GM12878 (cell line): ENCODE data around the gene TREM1. TPM values are rescaled to one million over a fixed set of nuclear protein-coding genes. Genes with fewer than 3 reads are reported as not detected.
A peak's percentile ranks its signal among the peaks of the same experiment; 100 is the strongest.

Source experiments
- ATAC-seq: fragments of 200-7000 bp; cut with Tn5 transposase; 3 replicates; pipeline ENCODE4 v1.9.1; 2020; ENCODE audit warnings: mild to moderate bottlenecking, moderate library complexity
- Bru-seq: library from RNA; stranded (reverse); fragments of 400-500 nt; gene quantifications from one replicate; lab custom pipeline; 2021; lab: Mats Ljungman, UMichigan
- BruChase-seq, 2 experiments: library from RNA; stranded (reverse); fragments of 400-500 nt; gene quantifications; one replicate each; lab custom pipeline; 2021; lab: Mats Ljungman, UMichigan
- BruUV-seq: library from RNA; stranded (reverse); fragments of 400-500 nt; replicated peaks from 2 replicates; lab custom pipeline; 2021; lab: Mats Ljungman, UMichigan
- CTCF ChIA-PET: fragments of 300-600 bp; sonication (Branson Sonifier 250); formaldehyde crosslinking; extraction: SDS; loops from one replicate; lab custom pipeline; 2021; ENCODE audit warnings: inconsistent platforms; lab: Yijun Ruan, JAX
- POLR2A ChIA-PET: fragments of 350-600 bp; formaldehyde crosslinking; extraction: SDS; loops from one replicate; lab custom pipeline; 2021; ENCODE audit warnings: inconsistent platforms; lab: Charles Lee
- RAD21 ChIA-PET: fragments of 300-600 bp; sonication (Branson Sonifier 250); formaldehyde crosslinking; loops from one replicate; lab custom pipeline; 2023; ENCODE audit warnings: antibody characterized with exemption; ENCODE audit not compliant: unreplicated experiment; lab: Charles Lee
- SMC1A ChIA-PET: fragments of 300-600 bp; sonication (Branson Sonifier 250); formaldehyde crosslinking; loops from one replicate; lab custom pipeline; 2023; ENCODE audit not compliant: unreplicated experiment, uncharacterized antibody; lab: Charles Lee
- DNase-seq: peaks from one replicate; pipeline ENCODE4 v3.0.0-alpha.2; 2011; ENCODE audit warnings: low read depth, low spot score
- FAIRE-seq: peaks from 3 replicates; lab custom pipeline; 2011; peaks lifted over from hg19 to GRCh38; lab: Jason Lieb, UNC
- H2AFZ ChIP-seq: 2 replicates; pipeline ENCODE4 v1.6.0; 2011; ENCODE audit warnings: low read depth, low read length, control low read depth; ENCODE audit not compliant: control insufficient read depth
- H3K27ac ChIP-seq: 2 replicates; pipeline ENCODE4 v1.5.1; 2011; ENCODE audit warnings: control low read depth; ENCODE audit not compliant: control insufficient read depth, insufficient read depth
- H3K27me3 ChIP-seq, 2 experiments: replicated peaks in 1 of 2; 2 replicates each; pipeline versions ENCODE4 v1.6.0 to v1.6.1; 2011; ENCODE audit warnings: low read length in 1 of 2; ENCODE audit not compliant: control insufficient read depth in 2 of 2, insufficient read depth in 2 of 2
- H3K36me3 ChIP-seq, 2 experiments: 2 replicates each; pipeline ENCODE4 v1.5.1; 2011; ENCODE audit warnings: low read length in 1 of 2; ENCODE audit not compliant: control insufficient read depth in 2 of 2, insufficient read depth in 2 of 2
- H3K4me1 ChIP-seq: 2 replicates; pipeline ENCODE4 v1.6.1; 2011; ENCODE audit warnings: mild to moderate bottlenecking, low read length, moderate library complexity, mixed read lengths; ENCODE audit not compliant: control insufficient read depth, insufficient read depth
- H3K4me2 ChIP-seq: 2 replicates; pipeline ENCODE4 v1.6.0; 2011; ENCODE audit warnings: control low read depth; ENCODE audit not compliant: control insufficient read depth, insufficient read depth
- H3K4me3 ChIP-seq: fragments of 200-600 bp; sonication (generic); 2 replicates; pipeline ENCODE4 v1.5.1; 2016
- H3K79me2 ChIP-seq: 2 replicates; pipeline ENCODE4 v1.6.0; 2011; ENCODE audit warnings: low read length; ENCODE audit not compliant: control insufficient read depth, insufficient read depth
- H3K9ac ChIP-seq: 2 replicates; pipeline ENCODE4 v1.8.0; 2011; ENCODE audit warnings: low read length, control low read depth, mixed read lengths; ENCODE audit not compliant: control insufficient read depth, insufficient read depth
- H3K9me3 ChIP-seq: replicated peaks from 3 replicates; pipeline ENCODE4 v1.5.1; 2011; ENCODE audit warnings: mild to moderate bottlenecking, low read length; ENCODE audit not compliant: control insufficient read depth, insufficient read depth
- H4K20me1 ChIP-seq: 2 replicates; pipeline ENCODE4 v1.6.0; 2011; ENCODE audit not compliant: control insufficient read depth, insufficient read depth
- FOXM1 ChIP-seq: IDR thresholded peaks from 2 replicates; pipeline ENCODE4 v1.6.1; 2012; ENCODE audit warnings: low read depth, mild to moderate bottlenecking, inconsistent platforms, low read length, moderate library complexity
- IRF5 ChIP-seq: fragments of 450-650 bp; IDR thresholded peaks from 2 replicates; pipeline ENCODE4 v1.6.1; 2017; ENCODE audit warnings: borderline replicate concordance
- MYC ChIP-seq: IDR thresholded peaks from 2 replicates; pipeline ENCODE4 v1.6.1; 2011; ENCODE audit warnings: mild to moderate bottlenecking, low read length, moderate library complexity, inconsistent platforms; ENCODE audit not compliant: insufficient read depth, insufficient replicate concordance, insufficient read length, severe bottlenecking
- SREBF2 ChIP-seq: IDR thresholded peaks from 2 replicates; pipeline ENCODE4 v1.6.1; 2012; ENCODE audit warnings: mild to moderate bottlenecking, low read length
- ZBTB11 ChIP-seq: fragments of 450-650 bp; formaldehyde crosslinking; IDR thresholded peaks from 2 replicates; pipeline ENCODE4 v1.5.0; 2022; ENCODE audit warnings: mild to moderate bottlenecking, missing genetic modification characterization
- ZBTB4 ChIP-seq: fragments of 450-650 bp; formaldehyde crosslinking; IDR thresholded peaks from 2 replicates; pipeline ENCODE4 v1.4.0; 2022; ENCODE audit warnings: mild to moderate bottlenecking, moderate library complexity
- ZNF384 ChIP-seq: IDR thresholded peaks from 2 replicates; pipeline ENCODE4 v1.6.1; 2012; ENCODE audit warnings: low read depth, mild to moderate bottlenecking, low read length, improper control_type of control experiment, borderline replicate concordance
- WGBS: methylation state at CpG from one replicate; pipeline ENCODE4 v1.1.6; 2016; ENCODE audit warnings: low lambda C conversion rate; ENCODE audit not compliant: insufficient replicate concordance, insufficient coverage; ENCODE audit errors: missing lambda C conversion rate; 5-methylcytosine and 5-hydroxymethylcytosine counted together
- in situ Hi-C: fragments of 300-500 bp; cut with MboI; formaldehyde crosslinking; loops from 9 replicates; pipeline ENCODE4 v1.14.3; 2018; ENCODE audit warnings: mixed read lengths
- intact Hi-C: fragments of 100-400 bp; cut with micrococcal nuclease; formaldehyde crosslinking; loops from one replicate; pipeline ENCODE4 v1.14.2; 2022; ENCODE audit not compliant: unreplicated experiment
- long read RNA-seq, 2 experiments: library from polyadenylated mRNA; unstranded; transcript quantifications; one replicate each; pipeline ENCODE4 v2.0.0, GENCODE V29; 2019 to 2020
- polyA minus RNA-seq, 3 experiments: library from RNA; depleted of rRNA, polyadenylated mRNA; stranded (reverse); fragments of >200 nt; gene quantifications; 2 replicates each; pipeline ENCODE4 v1.2.3, GENCODE V29; 2011
- polyA plus RNA-seq, 11 experiments: library from polyadenylated mRNA; depleted of rRNA in 4 of 11; unstranded in 6 of 11; stranded (reverse) in 5 of 11; fragments of >200 nt; fragmentation: Nextera tagmentation in 4 of 11; fragmentation: Illumina TruSeq in 1 of 11; extraction: Ambion mirVana in 4 of 11; extraction: Trizol in 1 of 11; gene quantifications; 1 replicate in 1 of 11; 2 replicates in 10 of 11; pipeline versions ENCODE4 v1.2.1 to v1.2.3, GENCODE V29; 2011 to 2016; ENCODE audit warnings: inconsistent platforms in 2 of 11, missing spikeins in 2 of 11, low read depth in 1 of 11
- total RNA-seq, 4 experiments: library from RNA; depleted of rRNA in 3 of 4; stranded (reverse); fragments of >200 nt in 3 of 4; fragmentation: Illumina TruSeq in 1 of 4; extraction: Trizol in 1 of 4; gene quantifications; 2 replicates each; pipeline versions ENCODE4 v1.2.1 to v1.2.3, GENCODE V29; 2013 to 2021

Gene TREM1
- 9.0 and 10.7 TPM in 2 replicates for total RNA-seq (2013; cell fraction: nucleolus; rRNA removed)
- not detected in 2 replicates for total RNA-seq (2014; rRNA removed)
- 0.09 and 0.23 TPM in 2 replicates for total RNA-seq (2014; rRNA removed; fragmentation: Illumina TruSeq; extraction: Trizol)
- 0.44 and 0.77 TPM in 2 replicates for total RNA-seq (2021)
- polyA plus RNA-seq (2011; ENCODE audit: low read depth): 1.00 TPM
- 1.6 and 2.6 TPM in 2 replicates for polyA plus RNA-seq (2011; rRNA removed)
- polyA plus RNA-seq (2011; cell fraction: cytosol; rRNA removed): 2.5 and 3.0 TPM in 2 replicates
- polyA plus RNA-seq (2011; cell fraction: nucleus; rRNA removed): 1.1 and 1.4 TPM in 2 replicates
- polyA plus RNA-seq (2012): 0.51 and 0.74 TPM in 2 replicates
- 0.35 TPM in 1 of 2 replicates, not detected in the other for polyA plus RNA-seq (2014; fragmentation: Illumina TruSeq; extraction: Trizol)
- polyA plus RNA-seq (2014; fragmentation: Nextera tagmentation; extraction: Ambion mirVana): under 1 TPM; 0.11 to 0.69 TPM
- polyA plus RNA-seq (2014; rRNA removed): 0.19 and 0.20 TPM in 2 replicates
- under 1 TPM in 1 of 2 experiments, not detected in 1; 0.12 TPM for polyA plus RNA-seq (2016; fragmentation: Nextera tagmentation; extraction: Ambion mirVana)
- 1.6 and 2.6 TPM in 2 replicates for polyA minus RNA-seq (2011; rRNA and poly(A)+ RNA removed)
- polyA minus RNA-seq (2011; cell fraction: cytosol; rRNA and poly(A)+ RNA removed): not detected in 2 replicates
- 0.77 and 0.85 TPM in 2 replicates for polyA minus RNA-seq (2011; cell fraction: nucleus; rRNA and poly(A)+ RNA removed)
- Bru-seq, nascent RNA: percentile 15 among the genes with signal in this experiment
- percentile 5 among the genes with signal in this experiment for BruChase-seq, experiment 1, labeled RNA remaining after a 6-hour chase
- percentile 17 among the genes with signal in this experiment for BruChase-seq, experiment 2, labeled RNA remaining after a 2-hour chase
- long read RNA-seq, experiment 1: 0 reads
- long read RNA-seq, experiment 2: 0 reads

GRCh38 chr6:41286544-41287346 is at the start of gene TREM1:
Gene TREM1 (minus strand): TSS chr6:41286682. CDS start chr6:41286655, 27 bp downstream.
- H3K79me2 ChIP-seq: no peaks in the 10 kb centered on the region
- RAD21 ChIA-PET: interaction anchor here (1.2 to 3.5 kb wide), 7 partner anchors 8 to 86 kb away, joined by 5 to 27 read pairs (median 8); partner anchors contain the start of genes NCR2 and TREML2
- TF ChIP-seq ZBTB4 (CRISPR knock-in tag): no peak
- TF ChIP-seq FOXM1: no peak
- no peak for TF ChIP-seq ZBTB11 (CRISPR knock-in tag)
- TF ChIP-seq IRF5: no peak
- TF ChIP-seq ZNF384: no peak
- TF ChIP-seq MYC: no peak
- no peak for TF ChIP-seq SREBF2

More at GRCh38 chr6:41286544-41287346, at the start of gene TREM1:
- FAIRE-seq (no peak), DNase-seq (no peak), ATAC-seq (no peak)
- SMC1A ChIA-PET: interaction anchor here (0.8 to 4.8 kb wide), 8 partner anchors 8 to 90 kb away, joined by 3 to 33 read pairs (median 9); no protein-coding TSS in a partner anchor
- POLR2A ChIA-PET: interaction anchor here (0.9 to 4.8 kb wide), 4 partner anchors 8 to 46 kb away, joined by 3 to 20 read pairs (median 4); no protein-coding TSS in a partner anchor
- H3K27me3 ChIP-seq: no peaks in the 10 kb centered on the region
- intact Hi-C loops: no loop called here
- in situ Hi-C loops: no loop called here
- no TSS peak for BruUV-seq
- H3K4me2 ChIP-seq: no peak within 1 kb of the TSS
- WGBS: 52% methylated on average over 8 of the region's 8 CpGs
- no peaks in the 10 kb centered on the region for H3K4me1 ChIP-seq
- no peaks in the 10 kb centered on the region for H4K20me1 ChIP-seq
- H3K9me3 ChIP-seq: no peaks in the 10 kb centered on the region; the same call in 2 of the 3 replicates
- no peaks in the 10 kb centered on the region for H3K36me3 ChIP-seq
- H3K27ac ChIP-seq: no peak within 1 kb of the TSS
- CTCF ChIA-PET: interaction anchor here (0.6 to 6.5 kb wide), 6 partner anchors 8 to 604 kb away, joined by 3 to 53 read pairs (median 18); no protein-coding TSS in a partner anchor
- no peak within 1 kb of the TSS for H2AFZ ChIP-seq
- no peak within 1 kb of the TSS for H3K9ac ChIP-seq
- no peak within 1 kb of the TSS for H3K4me3 ChIP-seq
